ENCODE measurements around the gene FZD10. TPM values are rescaled to one million over a fixed set of nuclear protein-coding genes. Genes with fewer than 3 reads are reported as not detected.

FZD10 gene
- total and polyA plus RNA-seq, 4 donors, result 0.72 to 1.7 (median 0.99) TPM

- no peak overlapping the region for H3K4me3 ChIP-seq (ENCODE audit: low read length in 2 of 2)
- intact Hi-C loops (cut with DNase I), result no loop called here
- no peaks in the 10 kb centered on the region for H3K4me1 ChIP-seq (ENCODE audit: control insufficient read depth in 1 of 2, insufficient read depth in 2 of 2, low read length in 2 of 2)
- H3K27ac ChIP-seq (ENCODE audit: low read depth in 1 of 2, low read length in 2 of 2), result no peak overlapping the region
- DNase-seq (peak in 1 of 2 donors; percentile 70), ATAC-seq (ENCODE audit: low FRiP score) (no peak)
- H3K36me3 ChIP-seq (ENCODE audit: control insufficient read depth in 1 of 2, insufficient read depth in 2 of 2, low read length in 1 of 2), result no peaks in the 10 kb centered on the region
- 10% methylated on average over 64 to 71 of the region's 71 CpGs for WGBS, 2 donors
- H3K27me3 ChIP-seq (ENCODE audit: control insufficient read depth in 1 of 2, insufficient read depth in 2 of 2, low read length in 1 of 2), result no peaks in the 10 kb centered on the region
- H3K9me3 ChIP-seq (ENCODE audit: control insufficient read depth, low read length), result no peaks in the 10 kb centered on the region
Observed at GRCh38 chr12:130163461-130164215, 1.4 kb downstream of the FZD10 start.

- no peak for ATAC-seq (ENCODE audit: low FRiP score)
- Histone ChIP-seq H3K4me1 (ENCODE audit: control insufficient read depth in 1 of 2, insufficient read depth in 2 of 2, low read length in 2 of 2) (no peaks in the 10 kb centered on the region), H3K27ac (ENCODE audit: low read depth in 1 of 2, low read length in 2 of 2) (no peak overlapping the region), H3K4me3 (ENCODE audit: low read length in 2 of 2) (no peak overlapping the region), H3K36me3 (ENCODE audit: control insufficient read depth in 1 of 2, insufficient read depth in 2 of 2, low read length in 1 of 2) (no peaks in the 10 kb centered on the region), H3K27me3 (ENCODE audit: control insufficient read depth in 1 of 2, insufficient read depth in 2 of 2, low read length in 1 of 2) (no peaks in the 10 kb centered on the region), H3K9me3 (ENCODE audit: control insufficient read depth, low read length) (no peaks in the 10 kb centered on the region)
- intact Hi-C loops (cut with DNase I), result no loop called here
- 21 to 29% methylated on average over 18 of the region's 18 CpGs for WGBS, 2 donors
- DNase-seq, result peak in 1 of 2 donors; percentile 38
Observed at GRCh38 chr12:130164216-130164542, 1.9 kb downstream of the FZD10 start.

- no peaks in the 10 kb centered on the region for H3K27me3 ChIP-seq (ENCODE audit: control insufficient read depth in 1 of 2, insufficient read depth in 2 of 2, low read length in 1 of 2)
- H3K4me1 ChIP-seq (ENCODE audit: control insufficient read depth in 1 of 2, insufficient read depth in 2 of 2, low read length in 2 of 2), result no peaks in the 10 kb centered on the region
- H3K9me3 ChIP-seq (ENCODE audit: control insufficient read depth, low read length), result no peaks in the 10 kb centered on the region
- intact Hi-C loops (cut with DNase I), result no loop called here
- H3K36me3 ChIP-seq (ENCODE audit: control insufficient read depth in 1 of 2, insufficient read depth in 2 of 2, low read length in 1 of 2), result no peaks in the 10 kb centered on the region
- peak in 1 of 2 donors; percentile 42 for DNase-seq
- H3K27ac ChIP-seq (ENCODE audit: low read depth in 1 of 2, low read length in 2 of 2), result no peak overlapping the region
- no peak overlapping the region for H3K4me3 ChIP-seq (ENCODE audit: low read length in 2 of 2)
- 60 to 68% methylated on average over 5 of the region's 5 CpGs for WGBS, 2 donors
- ATAC-seq (ENCODE audit: low FRiP score), result no peak
Observed at GRCh38 chr12:130164936-130165335, 2.7 kb downstream of the FZD10 start.

GRCh38 chr12:130166306-130166705, 4.0 kb downstream of the FZD10 start:
- intact Hi-C loops (cut with DNase I), result no loop called here
- Histone ChIP-seq H3K9me3 (ENCODE audit: control insufficient read depth, low read length) (no peaks in the 10 kb centered on the region), H3K27me3 (ENCODE audit: control insufficient read depth in 1 of 2, insufficient read depth in 2 of 2, low read length in 1 of 2) (no peaks in the 10 kb centered on the region), H3K4me3 (ENCODE audit: low read length in 2 of 2) (no peak overlapping the region), H3K4me1 (ENCODE audit: control insufficient read depth in 1 of 2, insufficient read depth in 2 of 2, low read length in 2 of 2) (no peaks in the 10 kb centered on the region), H3K27ac (ENCODE audit: low read depth in 1 of 2, low read length in 2 of 2) (no peak overlapping the region), H3K36me3 (ENCODE audit: control insufficient read depth in 1 of 2, insufficient read depth in 2 of 2, low read length in 1 of 2) (no peaks in the 10 kb centered on the region)
- ATAC-seq (ENCODE audit: low FRiP score), result no peak
- 49 to 59% methylated on average over 2 of the region's 2 CpGs for WGBS, 2 donors
- peak in 1 of 2 donors; percentile 13 for DNase-seq

GRCh38 chr12:130167537-130167936, 5.3 kb downstream of the FZD10 start:
- DNase-seq (no peak), ATAC-seq (ENCODE audit: low FRiP score) (no peak)
- H3K4me3 ChIP-seq (ENCODE audit: low read length in 2 of 2), result no peak overlapping the region
- 71 to 81% methylated on average over 1 of the region's 1 CpG for WGBS, 2 donors
- no peaks in the 10 kb centered on the region for H3K4me1 ChIP-seq (ENCODE audit: control insufficient read depth in 1 of 2, insufficient read depth in 2 of 2, low read length in 2 of 2)
- H3K27me3 ChIP-seq (ENCODE audit: control insufficient read depth in 1 of 2, insufficient read depth in 2 of 2, low read length in 1 of 2), result no peaks in the 10 kb centered on the region
- H3K36me3 ChIP-seq (ENCODE audit: control insufficient read depth in 1 of 2, insufficient read depth in 2 of 2, low read length in 1 of 2), result no peaks in the 10 kb centered on the region
- H3K9me3 ChIP-seq (ENCODE audit: control insufficient read depth, low read length), result peaks cover 3% of the 10 kb centered on the region
- no peak overlapping the region for H3K27ac ChIP-seq (ENCODE audit: low read depth in 1 of 2, low read length in 2 of 2)
- intact Hi-C loops (cut with DNase I), result no loop called here

GRCh38 chr12:130169256-130169655, 7.0 kb downstream of the FZD10 start:
- intact Hi-C loops (cut with DNase I), result no loop called here
- 26 to 38% methylated on average over 6 of the region's 6 CpGs for WGBS, 2 donors
- Histone ChIP-seq H3K36me3 (ENCODE audit: control insufficient read depth in 1 of 2, insufficient read depth in 2 of 2, low read length in 1 of 2) (no peaks in the 10 kb centered on the region), H3K9me3 (ENCODE audit: control insufficient read depth, low read length) (peaks cover 3% of the 10 kb centered on the region), H3K4me3 (ENCODE audit: low read length in 2 of 2) (no peak overlapping the region), H3K27me3 (ENCODE audit: control insufficient read depth in 1 of 2, insufficient read depth in 2 of 2, low read length in 1 of 2) (no peaks in the 10 kb centered on the region), H3K4me1 (ENCODE audit: control insufficient read depth in 1 of 2, insufficient read depth in 2 of 2, low read length in 2 of 2) (no peaks in the 10 kb centered on the region), H3K27ac (ENCODE audit: low read depth in 1 of 2, low read length in 2 of 2) (no peak overlapping the region)
- peak in 1 of 2 donors; percentile 10 for DNase-seq
- no peak for ATAC-seq (ENCODE audit: low FRiP score)

- DNase-seq, result no peak
- ATAC-seq (ENCODE audit: low FRiP score), result no peak
- peaks cover 3% of the 10 kb centered on the region for H3K9me3 ChIP-seq (ENCODE audit: control insufficient read depth, low read length)
- H3K4me1 ChIP-seq (ENCODE audit: control insufficient read depth in 1 of 2, insufficient read depth in 2 of 2, low read length in 2 of 2), result no peaks in the 10 kb centered on the region
- no peaks in the 10 kb centered on the region for H3K36me3 ChIP-seq (ENCODE audit: control insufficient read depth in 1 of 2, insufficient read depth in 2 of 2, low read length in 1 of 2)
- H3K4me3 ChIP-seq (ENCODE audit: low read length in 2 of 2), result no peak overlapping the region
- 59 to 65% methylated on average over 6 of the region's 6 CpGs for WGBS, 2 donors
- H3K27me3 ChIP-seq (ENCODE audit: control insufficient read depth in 1 of 2, insufficient read depth in 2 of 2, low read length in 1 of 2), result no peaks in the 10 kb centered on the region
- no peak overlapping the region for H3K27ac ChIP-seq (ENCODE audit: low read depth in 1 of 2, low read length in 2 of 2)
- intact Hi-C loops (cut with DNase I), result no loop called here
Observed at GRCh38 chr12:130169924-130170323, 7.7 kb downstream of the FZD10 start.

GRCh38 chr12:130170611-130171010, 8.3 kb downstream of the FZD10 start:
- Histone ChIP-seq H3K36me3 (ENCODE audit: control insufficient read depth in 1 of 2, insufficient read depth in 2 of 2, low read length in 1 of 2) (no peaks in the 10 kb centered on the region), H3K9me3 (ENCODE audit: control insufficient read depth, low read length) (peaks cover 3% of the 10 kb centered on the region), H3K27me3 (ENCODE audit: control insufficient read depth in 1 of 2, insufficient read depth in 2 of 2, low read length in 1 of 2) (no peaks in the 10 kb centered on the region), H3K27ac (ENCODE audit: low read depth in 1 of 2, low read length in 2 of 2) (no peak overlapping the region), H3K4me3 (ENCODE audit: low read length in 2 of 2) (no peak overlapping the region), H3K4me1 (ENCODE audit: control insufficient read depth in 1 of 2, insufficient read depth in 2 of 2, low read length in 2 of 2) (no peaks in the 10 kb centered on the region)
- DNase-seq (peak in 1 of 2 donors; percentile 34), ATAC-seq (ENCODE audit: low FRiP score) (no peak)
- 35% methylated on average over 11 of the region's 11 CpGs for WGBS, 2 donors
- intact Hi-C loops (cut with DNase I), result no loop called here

GRCh38 chr12:130177635-130178242, 15.5 kb downstream of the FZD10 start:
- 5 to 14% methylated on average over 14 of the region's 14 CpGs for WGBS, 2 donors
- intact Hi-C loops (cut with DNase I), result no loop called here
- no peaks in the 10 kb centered on the region for H3K36me3 ChIP-seq (ENCODE audit: control insufficient read depth in 1 of 2, insufficient read depth in 2 of 2, low read length in 1 of 2)
- no peak overlapping the region for H3K4me3 ChIP-seq (ENCODE audit: low read length in 2 of 2)
- no peaks in the 10 kb centered on the region for H3K4me1 ChIP-seq (ENCODE audit: control insufficient read depth in 1 of 2, insufficient read depth in 2 of 2, low read length in 2 of 2)
- DNase-seq (peak in 1 of 2 donors; percentile 31), ATAC-seq (ENCODE audit: low FRiP score) (no peak)
- no peak overlapping the region for H3K27ac ChIP-seq (ENCODE audit: low read depth in 1 of 2, low read length in 2 of 2)
- no peaks in the 10 kb centered on the region for H3K27me3 ChIP-seq (ENCODE audit: control insufficient read depth in 1 of 2, insufficient read depth in 2 of 2, low read length in 1 of 2)
- H3K9me3 ChIP-seq (ENCODE audit: control insufficient read depth, low read length), result peaks cover 5% of the 10 kb centered on the region

Data from aorta (tissue), 5 donors.